ENCODE measurements around the gene HTR6.
A peak's percentile ranks its signal among the peaks of the same experiment; 100 is the strongest.

The HTR6 gene

GRCh38 chr1:19657511-19657910 is 7.2 kb upstream of the HTR6 start:
- DNase-seq = no peak

DNA sequence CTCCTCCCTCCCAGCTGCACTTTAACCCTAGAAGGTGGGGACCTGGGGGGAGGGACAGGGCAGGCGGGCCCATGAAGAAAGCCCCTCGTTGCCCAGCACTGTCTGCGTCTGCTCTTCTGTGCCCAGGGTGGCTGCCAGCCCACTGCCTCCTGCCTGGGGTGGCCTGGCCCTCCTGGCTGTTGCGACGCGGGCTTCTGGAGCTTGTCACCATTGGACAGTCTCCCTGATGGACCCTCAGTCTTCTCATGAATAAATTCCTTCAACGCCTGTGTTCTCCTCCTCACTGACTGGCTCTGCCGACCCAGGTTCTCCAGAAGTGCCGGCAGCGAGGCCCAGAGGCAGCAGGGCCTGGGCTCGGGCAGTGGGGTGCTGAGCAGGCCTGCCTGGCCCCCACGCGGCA is 6.5 kb upstream of the HTR6 start:
- DNase-seq = no peak

DNA sequence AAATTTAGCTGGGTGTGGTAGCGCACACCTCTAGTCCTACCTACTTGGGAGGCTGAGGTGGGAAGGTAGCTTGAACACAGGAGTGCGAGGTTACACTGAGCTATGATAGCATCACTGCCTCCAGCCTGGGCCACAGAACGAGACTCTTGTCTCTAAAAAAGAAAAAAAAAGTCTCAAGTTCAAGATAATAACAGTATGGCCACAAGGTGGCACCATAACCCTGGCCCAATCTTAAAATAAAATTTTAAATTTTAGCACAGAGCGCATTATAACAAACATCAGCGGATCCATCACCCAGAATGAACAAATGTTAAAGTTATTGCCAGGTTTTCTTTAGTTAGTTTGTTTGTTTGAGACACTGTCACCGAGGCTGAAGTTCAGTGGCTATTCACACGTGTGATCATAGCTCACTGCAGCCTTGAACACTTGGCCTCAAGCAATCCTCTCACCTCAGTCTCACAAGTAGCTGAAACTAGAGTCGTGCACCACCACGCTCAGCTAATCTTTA is 2.9 kb upstream of the HTR6 start:
- peak; percentile 47 for DNase-seq

DNA sequence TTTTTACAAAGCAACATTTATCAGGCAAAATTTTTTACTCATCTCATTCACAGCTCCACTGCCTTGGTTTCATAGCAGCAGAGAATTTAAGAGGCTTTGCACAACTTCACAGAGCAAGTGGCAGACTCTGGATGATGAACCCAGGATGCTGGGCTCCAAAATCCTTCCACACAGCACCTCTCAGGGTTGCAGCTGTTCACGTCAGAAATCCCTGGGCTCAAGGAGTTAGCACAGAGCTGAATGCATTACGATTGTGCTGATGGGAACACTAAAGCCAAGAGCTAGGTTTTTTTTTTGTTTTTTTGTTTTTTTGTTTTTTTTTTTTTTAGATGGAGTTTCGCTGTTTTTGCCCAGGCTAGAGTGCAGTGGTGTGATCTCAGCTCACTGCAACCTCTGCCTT is 2.4 kb upstream of the HTR6 start:
- no peak for DNase-seq

DNA sequence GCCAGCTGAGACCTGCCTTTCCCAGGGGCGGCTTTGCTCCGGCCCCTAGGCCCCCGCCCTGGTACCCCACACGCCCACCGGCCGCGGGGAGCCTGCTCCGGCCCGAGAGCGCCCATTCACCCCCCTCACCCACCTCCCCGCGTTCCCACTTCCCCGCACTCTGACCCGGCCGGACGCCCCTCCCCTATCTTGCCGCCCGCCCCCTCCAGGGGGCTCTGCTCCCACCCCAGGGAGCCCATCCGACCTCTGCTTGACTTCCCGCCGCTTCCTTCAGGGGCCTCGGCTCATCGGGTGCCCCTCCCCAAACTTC is 466 bp downstream of the HTR6 start:
- DNase-seq = no peak

- DNase-seq = no peak
Observed at GRCh38 chr1:19665496-19666465, 1.1 kb downstream of the HTR6 start.

DNA sequence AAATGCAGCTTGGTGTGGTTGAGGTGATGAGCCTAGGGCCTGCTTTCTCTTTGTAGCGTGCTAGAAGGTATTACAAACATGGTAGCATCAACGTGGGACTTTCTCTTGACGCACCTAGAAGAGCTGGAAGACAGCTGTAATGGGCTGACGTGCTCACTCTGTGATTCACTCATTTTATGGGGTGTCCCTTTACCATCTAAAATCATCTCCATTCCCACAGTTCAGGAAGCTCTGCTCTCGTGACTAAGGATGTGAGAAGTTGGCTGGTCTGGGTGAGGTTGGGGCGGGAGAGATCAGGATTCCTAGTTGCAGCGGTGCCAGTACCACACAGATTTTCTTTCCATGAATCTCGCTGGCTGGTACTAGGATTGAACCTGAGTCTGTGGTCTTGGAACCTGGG is 4.2 kb downstream of the HTR6 start:
- no peak for DNase-seq

- no peak for DNase-seq
Observed at GRCh38 chr1:19670787-19671186, 6.1 kb downstream of the HTR6 start.

DNA sequence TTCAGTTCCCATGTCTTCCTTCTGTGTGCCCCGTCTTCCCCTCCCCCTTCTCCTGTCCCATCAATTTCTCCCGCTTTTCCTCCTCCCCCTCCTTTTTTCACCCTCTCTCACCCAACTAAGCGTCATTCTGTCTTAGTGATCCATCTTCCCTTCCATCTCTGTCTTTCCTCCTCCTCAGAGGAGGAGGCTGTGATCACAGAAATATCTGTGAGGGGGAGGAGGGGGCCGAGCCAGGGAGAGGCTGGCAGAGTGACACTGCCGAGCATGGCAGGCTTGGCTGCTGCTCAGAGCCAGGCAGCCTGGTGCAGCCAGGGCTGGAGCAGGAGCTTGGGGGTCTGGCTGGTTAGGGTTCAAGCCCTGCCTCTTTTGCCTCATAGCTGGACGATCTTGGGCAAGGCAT is 7.6 kb downstream of the HTR6 start:
- DNase-seq = no peak

- no peak for DNase-seq
Observed at GRCh38 chr1:19675797-19676196, 11.1 kb downstream of the HTR6 start.

DNA sequence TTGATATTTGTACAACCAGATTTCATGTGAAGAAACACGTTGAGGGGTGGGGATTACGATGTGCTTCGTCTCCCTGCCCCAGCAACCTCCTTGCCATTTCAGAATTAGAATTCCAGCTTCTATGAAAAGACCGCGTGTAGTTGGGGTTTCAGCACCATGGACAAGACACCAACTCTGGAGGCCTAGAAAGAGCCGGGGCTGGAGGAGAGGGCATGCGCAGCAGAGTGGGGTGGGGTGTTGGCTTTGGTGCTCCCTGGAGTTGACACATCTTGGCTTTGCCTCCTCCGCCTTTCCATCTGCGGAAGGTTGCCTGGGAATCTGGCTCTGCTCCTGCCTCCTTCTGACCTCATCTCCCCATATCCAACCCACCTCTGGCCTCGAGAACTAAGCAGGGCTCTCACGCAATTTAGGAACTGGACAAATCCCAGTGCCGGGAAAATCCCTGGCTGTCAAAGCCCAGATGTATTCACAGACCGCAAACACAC is 11.8 kb downstream of the HTR6 start:
- DNase-seq = peak; percentile 17

- no peak for DNase-seq
Observed at GRCh38 chr1:19678493-19678892, 13.8 kb downstream of the HTR6 start.

- no peak for DNase-seq
Observed at GRCh38 chr1:19678931-19679453, 14.3 kb downstream of the HTR6 start.

- no peak for DNase-seq
Observed at GRCh38 chr1:19679691-19680090, 15.0 kb downstream of the HTR6 start.

DNA sequence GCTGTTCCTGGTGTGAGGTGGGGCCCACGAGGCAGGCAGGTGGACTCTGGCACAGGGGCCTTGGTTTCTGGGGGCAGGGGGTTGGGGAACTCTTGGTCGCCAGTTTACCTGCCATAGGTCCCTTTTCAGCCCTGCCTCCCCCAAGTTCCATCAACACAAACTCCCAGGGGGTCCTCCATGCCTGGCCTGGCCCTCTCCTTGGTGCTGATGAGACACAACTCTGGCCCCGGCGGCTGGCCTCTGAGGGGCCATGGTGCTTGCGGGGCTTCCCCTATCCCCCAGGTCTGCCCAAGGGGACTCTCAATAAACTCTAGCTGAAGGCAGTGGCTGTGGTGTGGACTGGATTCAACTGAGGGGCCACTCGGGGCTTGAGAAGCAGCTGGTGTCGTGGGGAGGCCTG is 16.0 kb downstream of the HTR6 start:
- DNase-seq = no peak

DNA sequence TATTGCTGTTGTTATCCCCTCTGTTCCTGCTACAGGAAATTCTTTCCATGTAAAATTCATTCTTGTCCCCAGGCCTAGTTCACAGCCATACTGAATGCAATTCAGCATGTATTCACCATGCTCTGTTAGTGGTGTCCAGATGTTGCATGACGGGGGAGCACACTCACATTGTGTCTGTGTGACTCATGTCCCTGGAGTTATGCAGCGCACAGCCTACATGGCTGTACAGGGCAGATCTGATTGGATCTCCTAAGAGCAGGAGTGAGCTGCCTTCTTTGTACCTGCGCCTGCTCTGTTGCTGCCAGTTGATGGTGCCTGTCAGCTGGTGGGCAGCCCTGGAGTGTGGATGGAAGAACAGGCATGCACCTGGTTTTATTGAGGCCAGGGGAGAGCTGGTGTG is 17.6 kb downstream of the HTR6 start:
- no peak for DNase-seq

DNA sequence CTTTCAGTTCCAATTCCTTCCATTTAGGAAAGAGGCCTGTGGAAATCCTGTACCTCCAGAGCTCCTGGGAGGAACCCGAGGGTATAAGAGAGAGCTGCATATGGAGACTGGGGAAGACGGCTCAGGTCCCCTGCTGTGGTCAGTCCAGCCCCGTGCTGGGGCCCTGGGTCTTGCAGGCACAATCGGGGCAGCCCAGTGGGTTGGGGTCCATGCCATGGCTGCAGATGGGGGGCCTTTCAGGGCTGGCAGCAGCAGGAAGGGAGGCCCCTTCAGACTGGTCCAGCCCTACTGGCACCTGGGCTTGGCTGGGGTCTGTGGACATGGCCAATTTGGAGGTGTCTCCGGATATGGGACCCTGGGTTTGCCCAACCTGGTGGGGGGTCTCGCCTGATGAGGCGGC is 18.2 kb downstream of the HTR6 start:
- no peak for DNase-seq

DNA sequence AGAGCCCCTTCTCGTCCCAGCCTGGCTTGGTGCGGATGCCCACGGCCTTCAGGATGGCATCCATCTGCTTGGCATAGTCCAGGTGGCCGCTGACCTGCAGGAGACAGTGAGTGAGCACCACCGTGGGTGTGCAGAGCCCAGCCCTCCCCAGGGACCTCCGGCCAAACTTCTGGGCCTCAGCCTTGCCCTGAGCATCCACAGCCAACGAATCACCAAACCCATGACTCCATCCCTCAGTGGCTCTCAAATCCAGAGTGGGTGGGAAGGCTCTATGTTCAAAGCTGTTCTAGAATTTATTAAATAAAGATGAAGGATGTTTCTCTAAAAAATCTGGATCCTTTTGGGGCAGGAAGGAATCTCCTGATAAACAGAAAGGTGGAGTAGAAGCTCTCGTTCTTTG is 18.7 kb downstream of the HTR6 start:
- no peak for DNase-seq

GRCh38 chr1:19684677-19685076 is 20.0 kb downstream of the HTR6 start:
- DNase-seq = no peak

DNA sequence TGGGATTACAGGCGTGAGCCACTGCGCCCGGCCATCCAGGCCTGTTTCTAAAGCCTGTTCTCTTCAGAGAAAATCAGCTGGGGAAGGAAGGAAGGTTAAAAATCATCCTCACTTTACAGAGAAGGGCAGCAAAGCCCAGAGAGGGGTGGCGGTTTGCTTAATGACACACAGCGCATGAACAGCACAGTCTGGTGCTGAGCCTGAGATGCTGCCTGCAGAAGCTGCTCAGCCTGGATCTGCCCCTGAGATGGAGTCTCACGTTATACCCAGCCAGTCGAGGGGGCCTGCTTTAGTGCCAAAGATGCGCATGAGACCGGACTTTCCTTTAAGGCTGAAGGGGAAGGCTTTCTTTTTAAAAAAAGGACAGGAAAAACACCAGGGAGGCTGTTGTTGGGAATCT is 21.3 kb downstream of the HTR6 start:
- DNase-seq = no peak

- no peak for DNase-seq
Observed at GRCh38 chr1:19687414-19687813, 22.7 kb downstream of the HTR6 start.

GRCh38 chr1:19688041-19688842 is 23.6 kb downstream of the HTR6 start:
- no peak for DNase-seq

- DNase-seq = no peak
Observed at GRCh38 chr1:19689085-19689757, 24.5 kb downstream of the HTR6 start.
